HG03558 (cell line): Measurements from ENCODE around the gene PIM1.
"Not testable (repeated sequence)": the region's sequence is repeated elsewhere in the genome, so short reads cannot be mapped to it uniquely, and the experiment has no call there.

Experiments
- ATAC-seq: cut with Tn5 transposase; IDR thresholded peaks from one replicate; pipeline ENCODE4 v1.9.1; 2021; ENCODE audit warnings: moderate number of reproducible peaks; ENCODE audit not compliant: unreplicated experiment; ENCODE audit errors: extremely low read depth

Gene PIM1

GRCh38 chr6:37170273-37171200 is 585 bp downstream of the PIM1 start:
- ATAC-seq: peak; percentile 6

DNA sequence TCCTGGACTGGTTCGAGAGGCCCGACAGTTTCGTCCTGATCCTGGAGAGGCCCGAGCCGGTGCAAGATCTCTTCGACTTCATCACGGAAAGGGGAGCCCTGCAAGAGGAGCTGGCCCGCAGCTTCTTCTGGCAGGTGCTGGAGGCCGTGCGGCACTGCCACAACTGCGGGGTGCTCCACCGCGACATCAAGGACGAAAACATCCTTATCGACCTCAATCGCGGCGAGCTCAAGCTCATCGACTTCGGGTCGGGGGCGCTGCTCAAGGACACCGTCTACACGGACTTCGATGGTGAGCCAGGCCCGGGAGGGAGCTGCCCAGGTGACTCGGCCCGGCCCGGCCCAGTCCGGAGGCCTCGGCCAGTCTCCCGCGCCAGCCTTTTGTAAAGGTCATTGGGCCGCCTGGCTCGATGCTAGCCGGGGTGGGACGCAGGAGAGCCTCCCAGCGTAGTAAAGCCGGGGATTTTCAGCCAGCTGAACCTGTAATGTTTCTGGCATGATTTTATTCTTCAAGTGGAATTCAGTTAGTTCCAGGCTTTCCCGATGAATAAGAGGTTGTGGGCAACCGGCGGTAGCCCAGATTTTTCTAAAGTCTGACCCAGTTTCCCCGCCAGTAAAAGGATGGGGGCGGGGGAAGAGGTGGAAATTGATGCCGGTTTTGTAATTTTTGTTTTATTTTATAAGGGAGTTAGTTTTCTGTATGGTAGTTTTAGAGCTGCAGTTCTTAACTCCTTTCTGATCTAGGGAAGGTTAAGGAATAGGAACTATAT is 1.4 kb downstream of the PIM1 start:
- no peak for ATAC-seq

GRCh38 chr6:37171970-37172812 is 2.2 kb downstream of the PIM1 start:
- ATAC-seq: no peak

DNA sequence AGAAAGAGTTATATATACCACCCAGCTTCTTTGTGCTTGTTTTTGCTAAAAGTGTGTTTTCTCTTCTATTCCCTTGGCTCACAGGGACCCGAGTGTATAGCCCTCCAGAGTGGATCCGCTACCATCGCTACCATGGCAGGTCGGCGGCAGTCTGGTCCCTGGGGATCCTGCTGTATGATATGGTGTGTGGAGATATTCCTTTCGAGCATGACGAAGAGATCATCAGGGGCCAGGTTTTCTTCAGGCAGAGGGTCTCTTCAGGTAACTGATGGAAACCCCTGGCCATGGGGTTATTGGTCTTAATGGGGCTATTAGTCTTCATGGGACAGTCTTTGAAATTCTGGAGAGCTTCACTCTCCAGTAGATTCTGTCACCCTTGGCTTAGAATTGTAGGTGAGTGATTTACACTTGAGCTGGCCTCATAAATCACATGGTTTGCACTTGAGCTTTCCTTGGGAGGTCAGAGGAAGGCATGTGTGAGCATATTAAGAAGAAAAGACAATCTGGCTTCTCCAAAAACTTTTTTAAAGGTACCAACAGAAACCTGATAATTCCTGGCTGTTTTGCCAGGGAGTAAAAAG is 3.0 kb downstream of the PIM1 start:
- no peak for ATAC-seq

- no peak for ATAC-seq
Measured at GRCh38 chr6:37173493-37174195, 3.7 kb downstream of the PIM1 start.

DNA sequence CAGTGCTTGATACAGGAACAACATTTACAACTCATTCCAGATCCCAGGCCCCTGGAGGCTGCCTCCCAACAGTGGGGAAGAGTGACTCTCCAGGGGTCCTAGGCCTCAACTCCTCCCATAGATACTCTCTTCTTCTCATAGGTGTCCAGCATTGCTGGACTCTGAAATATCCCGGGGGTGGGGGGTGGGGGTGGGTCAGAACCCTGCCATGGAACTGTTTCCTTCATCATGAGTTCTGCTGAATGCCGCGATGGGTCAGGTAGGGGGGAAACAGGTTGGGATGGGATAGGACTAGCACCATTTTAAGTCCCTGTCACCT is 4.2 kb downstream of the PIM1 start:
- no peak for ATAC-seq

- no peak for ATAC-seq
Measured at GRCh38 chr6:37174515-37175331, 4.8 kb downstream of the PIM1 start.

- no peak for ATAC-seq
Measured at GRCh38 chr6:37175332-37176267, 5.6 kb downstream of the PIM1 start.

- ATAC-seq: no peak
Measured at GRCh38 chr6:37176268-37177076, 6.5 kb downstream of the PIM1 start.

DNA sequence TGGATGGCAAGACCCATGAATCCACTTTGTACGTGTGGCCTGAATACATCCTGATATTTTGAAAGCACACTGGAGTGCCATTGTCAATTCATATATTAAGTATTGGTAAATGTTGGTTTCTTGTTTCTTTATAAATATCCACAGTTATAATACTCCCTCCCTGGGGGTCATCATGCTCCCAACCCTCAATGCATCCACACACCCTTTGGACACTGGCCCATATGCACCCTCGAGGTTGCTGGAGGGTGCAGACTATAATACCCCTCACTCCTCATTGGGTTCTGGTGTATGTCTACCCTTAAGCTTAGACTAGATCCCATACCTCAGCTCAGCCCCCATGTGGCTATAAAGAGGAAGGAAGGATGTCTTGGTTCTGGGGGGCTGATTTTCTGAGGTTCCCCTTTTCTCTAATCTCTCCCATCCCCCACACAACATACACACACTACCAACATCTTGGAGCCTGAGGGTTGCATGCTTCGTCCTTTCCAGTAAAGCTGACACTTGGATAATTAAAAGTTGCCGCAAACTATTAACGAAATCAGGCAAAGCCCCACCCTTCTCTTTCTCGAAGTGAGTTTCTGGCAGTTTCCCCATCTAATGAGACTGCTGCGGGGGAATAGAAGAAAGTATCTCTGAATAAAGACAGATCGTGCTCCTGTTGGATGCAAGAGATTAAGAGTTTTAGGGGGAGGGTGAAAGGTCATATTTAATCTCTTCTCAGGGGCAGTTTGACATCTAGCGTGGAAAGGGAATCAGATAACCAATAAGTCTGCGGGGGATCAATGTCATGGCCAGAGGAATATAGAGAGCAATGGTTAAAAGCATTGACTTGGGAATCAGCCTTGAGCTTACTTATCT is 7.4 kb downstream of the PIM1 start:
- ATAC-seq: no peak

GRCh38 chr6:37177935-37178517 is 8.1 kb downstream of the PIM1 start:
- ATAC-seq: no peak

GRCh38 chr6:37180075-37180474 is 10.1 kb downstream of the PIM1 start:
- no peak for ATAC-seq

DNA sequence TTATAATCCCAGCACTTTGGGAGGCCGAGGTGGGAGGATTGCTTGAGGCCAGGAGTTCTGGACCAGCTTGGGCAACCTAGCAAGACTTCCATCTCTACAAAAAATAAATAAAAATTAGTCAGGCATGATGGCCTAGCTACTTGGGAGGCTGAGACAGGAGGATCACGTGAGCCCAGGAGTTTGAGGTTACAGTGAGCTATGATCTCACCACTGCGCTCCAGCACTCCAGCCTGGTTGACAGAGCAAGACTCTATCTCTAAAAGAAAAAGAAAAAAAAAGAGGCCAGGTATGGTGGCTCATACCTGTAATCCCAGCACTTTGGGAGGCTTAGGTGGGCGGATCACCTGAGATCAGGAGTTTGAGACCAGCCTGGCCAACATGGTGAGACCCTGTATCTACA is 10.7 kb downstream of the PIM1 start:
- ATAC-seq: not testable (repeated sequence)

- no peak for ATAC-seq
Measured at GRCh38 chr6:37182736-37183590, 13.0 kb downstream of the PIM1 start.
